HCT116 (cell line): ENCODE data around the gene HMGCS2.

Experiments
- EZH2phosphoT487 ChIP-seq: fragments of 200-600 bp; IDR thresholded peaks from 2 replicates; pipeline ENCODE4 v1.6.1; 2018; ENCODE audit warnings: antibody characterized with exemption, borderline replicate concordance
- MAX ChIP-seq: IDR thresholded peaks from 2 replicates; pipeline ENCODE4 v1.6.1; 2012
- POLR2A ChIP-seq: IDR thresholded peaks from 2 replicates; pipeline ENCODE4 v1.7.0; 2011; ENCODE audit warnings: borderline replicate concordance; ENCODE audit not compliant: insufficient read depth, insufficient read length; ENCODE audit errors: extremely low read depth

GRCh38 chr1:119745034-119745433, 23.7 kb downstream of the HMGCS2 start:
- TF ChIP-seq MAX: no peak
- TF ChIP-seq POLR2A: no peak
- TF ChIP-seq EZH2phosphoT487: no peak
